ENCODE results near the gene TEX261.

Gene TEX261

GRCh38 chr2:70974592-70974991 lies 20.1 kb downstream of the TEX261 start:
- no peak for TF ChIP-seq GATA2 (IDR thresholded peaks at IDR 0.05; ENCODE audit: low read depth, low read length)
- no peak for TF ChIP-seq GATA3 (IDR thresholded peaks at IDR 0.05; ENCODE audit: low read depth, low read length)

GRCh38 chr2:70967189-70967588 lies 27.5 kb downstream of the TEX261 start:
- TF ChIP-seq GATA2 (IDR thresholded peaks at IDR 0.05; ENCODE audit: low read depth, low read length) (no peak), GATA3 (IDR thresholded peaks at IDR 0.05; ENCODE audit: low read depth, low read length) (no peak)

DNA sequence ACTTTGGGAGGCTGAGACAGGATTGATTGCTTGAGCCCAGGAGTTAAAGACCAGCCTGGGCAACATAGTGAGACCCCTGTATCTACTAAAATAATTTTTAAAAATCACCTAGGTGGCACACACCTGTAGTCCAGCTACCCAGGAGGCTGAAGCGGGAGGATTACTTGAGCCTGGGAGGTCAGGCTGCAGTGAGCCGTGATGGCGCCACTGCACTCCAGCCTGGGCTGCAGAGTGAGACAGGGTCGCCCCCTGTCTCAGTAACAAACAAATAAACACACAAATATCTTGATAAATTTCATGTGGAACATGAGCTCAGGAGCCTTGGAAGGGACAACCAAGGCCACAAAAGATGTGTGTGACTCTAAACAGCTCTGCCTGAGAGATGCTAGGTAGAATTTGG lies 28.0 kb downstream of the TEX261 start:
- no peak for TF ChIP-seq GATA3 (IDR thresholded peaks at IDR 0.05; ENCODE audit: low read depth, low read length)
- no peak for TF ChIP-seq GATA2 (IDR thresholded peaks at IDR 0.05; ENCODE audit: low read depth, low read length)

- TF ChIP-seq GATA3 (IDR thresholded peaks at IDR 0.05; ENCODE audit: low read depth, low read length), result no peak
- TF ChIP-seq GATA2 (IDR thresholded peaks at IDR 0.05; ENCODE audit: low read depth, low read length), result no peak
These were observed 29.2 kb downstream of the TEX261 start for GRCh38 chr2:70965506-70965905.

- no peak for TF ChIP-seq GATA2 (IDR thresholded peaks at IDR 0.05; ENCODE audit: low read depth, low read length)
- TF ChIP-seq GATA3 (IDR thresholded peaks at IDR 0.05; ENCODE audit: low read depth, low read length), result no peak
These were observed 29.9 kb downstream of the TEX261 start for GRCh38 chr2:70964596-70965386.

- no peak for TF ChIP-seq GATA2 (IDR thresholded peaks at IDR 0.05; ENCODE audit: low read depth, low read length)
- TF ChIP-seq GATA3 (IDR thresholded peaks at IDR 0.05; ENCODE audit: low read depth, low read length), result no peak
These were observed 30.5 kb downstream of the TEX261 start for GRCh38 chr2:70964133-70964532.

- no peak for TF ChIP-seq GATA3 (IDR thresholded peaks at IDR 0.05; ENCODE audit: low read depth, low read length)
- no peak for TF ChIP-seq GATA2 (IDR thresholded peaks at IDR 0.05; ENCODE audit: low read depth, low read length)
These were observed 31.5 kb downstream of the TEX261 start for GRCh38 chr2:70962885-70963878.

DNA sequence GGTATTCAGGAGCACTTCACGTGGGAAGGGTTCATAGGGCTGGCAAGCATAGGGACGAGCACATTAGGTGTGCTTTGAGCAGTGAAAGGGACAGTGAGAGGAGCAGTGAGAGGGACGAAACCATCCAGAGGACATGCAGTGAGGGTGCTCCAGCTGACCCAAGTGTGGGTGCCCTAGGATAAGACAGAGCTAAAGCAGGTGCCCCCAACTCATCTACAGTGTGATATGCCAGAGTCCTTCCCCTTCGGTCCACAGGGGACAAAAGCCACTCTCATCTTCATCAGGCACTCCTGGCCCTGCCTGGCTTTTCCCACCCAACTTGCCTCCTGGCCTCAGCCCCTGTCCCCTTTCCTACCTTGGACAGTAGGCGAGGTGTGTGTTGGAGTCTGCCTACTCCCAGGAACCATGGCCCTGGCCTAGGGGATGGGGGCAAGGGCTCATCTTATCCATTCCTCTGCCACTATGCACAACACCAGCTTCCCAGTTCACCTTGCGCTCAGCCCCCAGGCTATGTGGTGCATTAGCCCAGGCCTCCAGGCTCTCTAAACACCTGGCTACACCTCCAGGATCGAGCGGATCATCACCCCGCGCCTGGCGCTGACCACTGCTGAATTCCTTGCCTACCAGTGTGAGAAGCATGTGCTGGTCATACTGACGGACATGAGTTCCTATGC lies 32.3 kb downstream of the TEX261 start:
- TF ChIP-seq GATA2 (IDR thresholded peaks at IDR 0.05; ENCODE audit: low read depth, low read length), result no peak
- no peak for TF ChIP-seq GATA3 (IDR thresholded peaks at IDR 0.05; ENCODE audit: low read depth, low read length)

DNA sequence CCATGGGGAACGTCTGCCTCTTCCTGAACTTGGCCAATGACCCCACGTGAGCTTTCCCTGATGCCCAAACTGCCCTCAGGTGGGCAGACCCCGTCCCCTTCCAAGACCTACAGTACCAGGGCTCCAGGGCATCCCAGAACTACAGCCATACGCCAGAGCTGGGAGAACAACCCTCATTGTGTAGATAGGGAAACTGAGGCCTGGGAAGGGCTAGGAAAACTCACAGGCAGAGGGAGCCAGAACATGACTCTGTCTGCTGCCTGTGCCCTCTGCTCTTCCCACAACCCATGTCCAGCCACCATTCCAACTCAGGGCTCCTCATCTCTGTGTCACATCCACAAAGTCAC lies 33.1 kb downstream of the TEX261 start:
- TF ChIP-seq GATA2 (IDR thresholded peaks at IDR 0.05; ENCODE audit: low read depth, low read length), result no peak
- TF ChIP-seq GATA3 (IDR thresholded peaks at IDR 0.05; ENCODE audit: low read depth, low read length), result no peak

DNA sequence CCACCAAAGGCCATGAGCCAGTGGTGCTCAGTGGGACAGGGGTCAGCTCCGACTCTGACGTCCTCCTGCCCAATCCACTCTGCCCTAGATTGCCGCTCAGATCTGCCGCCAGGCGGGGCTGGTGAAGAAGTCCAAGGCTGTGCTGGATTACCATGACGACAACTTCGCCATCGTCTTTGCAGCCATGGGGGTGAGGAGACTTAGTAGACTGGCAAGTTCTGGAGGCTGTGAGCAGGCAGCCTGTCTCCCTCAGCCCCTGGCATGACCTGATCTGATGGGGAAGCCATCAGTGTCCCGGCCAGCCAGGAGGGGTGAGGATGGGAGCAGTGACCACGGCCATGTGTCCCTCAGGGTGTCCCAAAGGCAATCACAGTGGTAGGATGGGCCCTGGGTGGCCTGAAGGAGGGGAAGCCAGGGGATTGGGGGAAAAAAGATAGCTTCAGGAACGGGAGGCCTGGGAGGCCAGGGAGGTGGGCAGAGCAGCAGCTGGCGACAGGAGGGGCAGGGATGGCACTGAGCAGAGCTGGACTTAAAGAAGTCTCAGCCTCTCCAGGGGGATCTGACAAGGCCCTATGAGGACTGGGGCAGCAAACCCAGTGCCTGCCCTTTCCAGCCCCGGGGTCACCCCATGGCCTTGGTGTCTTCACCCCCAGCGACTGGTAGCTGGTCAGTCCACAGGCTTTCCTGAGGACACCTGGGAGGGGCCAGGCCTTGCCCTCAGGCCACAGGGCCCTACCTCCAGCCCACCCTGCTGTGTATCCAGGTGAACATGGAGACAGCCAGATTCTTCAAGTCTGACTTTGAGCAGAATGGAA lies 33.6 kb downstream of the TEX261 start:
- TF ChIP-seq GATA2 (IDR thresholded peaks at IDR 0.05; ENCODE audit: low read depth, low read length) (no peak), GATA3 (IDR thresholded peaks at IDR 0.05; ENCODE audit: low read depth, low read length) (no peak)

- TF ChIP-seq GATA3 (IDR thresholded peaks at IDR 0.05; ENCODE audit: low read depth, low read length), result no peak
These were observed 34.5 kb downstream of the TEX261 start for GRCh38 chr2:70959851-70960832.

DNA sequence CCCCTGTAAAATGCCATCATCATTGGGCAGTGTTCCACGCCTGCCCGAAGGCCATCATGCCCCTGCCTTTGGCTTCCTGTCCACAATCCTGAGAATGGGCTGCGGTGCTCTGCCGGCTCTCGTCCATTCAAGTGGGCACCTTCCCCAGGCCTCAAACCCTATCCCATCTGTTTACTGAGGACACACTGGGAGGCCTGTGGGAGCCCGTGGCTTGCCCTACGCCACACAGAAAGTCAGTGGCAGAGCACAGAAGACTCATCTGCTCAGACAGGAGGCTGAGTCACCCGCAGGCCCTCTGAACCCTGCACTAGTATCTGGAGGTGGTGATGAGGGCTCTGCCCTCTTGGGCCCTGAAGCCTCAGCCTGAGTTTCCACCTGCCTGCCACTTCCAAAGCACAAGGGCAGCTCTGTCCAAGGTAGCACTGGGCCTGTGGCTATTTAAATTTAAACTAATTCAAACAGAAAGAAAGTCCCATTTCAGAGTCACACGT lies 35.4 kb downstream of the TEX261 start:
- TF ChIP-seq GATA2 (IDR thresholded peaks at IDR 0.05; ENCODE audit: low read depth, low read length) (no peak), GATA3 (IDR thresholded peaks at IDR 0.05; ENCODE audit: low read depth, low read length) (no peak)

Measured in SH-SY5Y (cell line).